Measurements from ENCODE around the gene NAV3. TPM values are rescaled to one million over a fixed set of nuclear protein-coding genes. Genes with fewer than 3 reads are reported as not detected.

Gene NAV3
- total RNA-seq, 2 experiments from 2014 or later: not detected

GRCh38 chr12:77878901-77879300, 48.2 kb downstream of the NAV3 start:
- no peaks in the 10 kb centered on the region for H3K4me1 Mint-ChIP-seq (ENCODE audit: low read depth)
- DNase-seq: no peak
- ChIA-PET POLR2A (no interaction called here), CTCF (no interaction called here)
- intact Hi-C loops (cut with micrococcal nuclease): no loop called here
- no peak overlapping the region for H3K4me3 Mint-ChIP-seq
- no peaks in the 10 kb centered on the region for H3K27me3 Mint-ChIP-seq
- TF ChIP-seq CTCF (IDR thresholded peaks at IDR 0.05): no peak
- H3K9me3 Mint-ChIP-seq: peaks cover 2% of the 10 kb centered on the region
- no peak overlapping the region for H3K27ac Mint-ChIP-seq
- no peaks in the 10 kb centered on the region for H3K36me3 Mint-ChIP-seq (ENCODE audit: low read depth)
- ATAC-seq: no peak

- intact Hi-C loops (cut with micrococcal nuclease): no loop called here
- H3K27me3 Mint-ChIP-seq: no peaks in the 10 kb centered on the region
- ChIA-PET POLR2A (no interaction called here), CTCF (no interaction called here)
- H3K36me3 Mint-ChIP-seq (ENCODE audit: low read depth): no peaks in the 10 kb centered on the region
- no peak overlapping the region for H3K27ac Mint-ChIP-seq
- peaks cover 5% of the 10 kb centered on the region for H3K9me3 Mint-ChIP-seq
- no peak overlapping the region for H3K4me3 Mint-ChIP-seq
- ATAC-seq (no peak), DNase-seq (no peak)
- TF ChIP-seq CTCF (IDR thresholded peaks at IDR 0.05): no peak
- H3K4me1 Mint-ChIP-seq (ENCODE audit: low read depth): no peaks in the 10 kb centered on the region
Observed at GRCh38 chr12:77882709-77883108, 52.0 kb downstream of the NAV3 start.

GRCh38 chr12:77888611-77889010, 57.9 kb downstream of the NAV3 start:
- Mint-ChIP-seq H3K9me3 (peaks cover 6% of the 10 kb centered on the region), H3K27me3 (no peaks in the 10 kb centered on the region), H3K27ac (no peak overlapping the region), H3K4me3 (no peak overlapping the region), H3K4me1 (ENCODE audit: low read depth) (no peaks in the 10 kb centered on the region), H3K36me3 (ENCODE audit: low read depth) (no peaks in the 10 kb centered on the region)
- DNase-seq (no peak), ATAC-seq (no peak)
- CTCF ChIA-PET: no interaction called here
- POLR2A ChIA-PET: no interaction called here
- no peak for TF ChIP-seq CTCF (IDR thresholded peaks at IDR 0.05)
- intact Hi-C loops (cut with micrococcal nuclease): no loop called here

- ChIA-PET POLR2A (no interaction called here), CTCF (no interaction called here)
- H3K9me3 Mint-ChIP-seq: peaks cover 3% of the 10 kb centered on the region
- intact Hi-C loops (cut with micrococcal nuclease): loop anchor here (10.0 kb wide), 1 partner anchor 647 kb away; no protein-coding TSS in a partner anchor
- no peaks in the 10 kb centered on the region for H3K27me3 Mint-ChIP-seq
- no peak overlapping the region for H3K27ac Mint-ChIP-seq
- no peaks in the 10 kb centered on the region for H3K36me3 Mint-ChIP-seq (ENCODE audit: low read depth)
- H3K4me1 Mint-ChIP-seq (ENCODE audit: low read depth): no peaks in the 10 kb centered on the region
- ATAC-seq: no peak
- DNase-seq: no peak
- no peak overlapping the region for H3K4me3 Mint-ChIP-seq
- no peak for TF ChIP-seq CTCF (IDR thresholded peaks at IDR 0.05)
Observed at GRCh38 chr12:77891518-77892147, 60.9 kb downstream of the NAV3 start.

GRCh38 chr12:77893918-77894317, 63.2 kb downstream of the NAV3 start:
- TF ChIP-seq CTCF (IDR thresholded peaks at IDR 0.05): no peak
- CTCF ChIA-PET: no interaction called here
- Mint-ChIP-seq H3K27ac (no peak overlapping the region), H3K27me3 (no peaks in the 10 kb centered on the region), H3K4me1 (ENCODE audit: low read depth) (no peaks in the 10 kb centered on the region), H3K36me3 (ENCODE audit: low read depth) (no peaks in the 10 kb centered on the region), H3K9me3 (peaks cover 4% of the 10 kb centered on the region), H3K4me3 (no peak overlapping the region)
- intact Hi-C loops (cut with micrococcal nuclease): loop anchor here (10.0 kb wide), 1 partner anchor 649 kb away; no protein-coding TSS in a partner anchor
- DNase-seq (no peak), ATAC-seq (no peak)
- POLR2A ChIA-PET: no interaction called here

Measured in activated CD8-positive, alpha-beta T cell treated with anti-CD3 and anti-CD28 coated beads for 36 hours (primary cell).